ACC112 (cell line): Measurements from ENCODE around the gene KDM1A.

Source experiments
- H2AFZ ChIP-seq: fragments of 200-600 bp; sonication (generic); one replicate; pipeline ENCODE4 v1.6.0; 2017; ENCODE audit warnings: antibody characterized with exemption, low read length; ENCODE audit not compliant: unreplicated experiment
- H3K27ac ChIP-seq: fragments of 200-600 bp; sonication (generic); 2 replicates; pipeline ENCODE4 v1.5.1; 2014; ENCODE audit warnings: low read depth, mild to moderate bottlenecking, antibody characterized with exemption, low read length, moderate library complexity
- H3K27me3 ChIP-seq: fragments of 200-600 bp; sonication (generic); 2 replicates; pipeline ENCODE4 v1.6.1; 2014; ENCODE audit warnings: mild to moderate bottlenecking, antibody characterized with exemption, low read length, moderate library complexity, mixed read lengths; ENCODE audit not compliant: insufficient read depth
- H3K36me3 ChIP-seq: fragments of 200-600 bp; sonication (generic); 2 replicates; pipeline ENCODE4 v1.6.1; 2016; ENCODE audit warnings: mild to moderate bottlenecking, antibody characterized with exemption, low read length, moderate library complexity, mixed read lengths; ENCODE audit not compliant: insufficient read depth
- H3K4me1 ChIP-seq: fragments of 200-600 bp; sonication (generic); one replicate; pipeline ENCODE4 v1.6.1; 2016; ENCODE audit warnings: low read length, mixed read lengths; ENCODE audit not compliant: insufficient read depth, unreplicated experiment, control insufficient read depth
- H3K4me3 ChIP-seq: fragments of 200-600 bp; sonication (generic); 2 replicates; pipeline ENCODE4 v1.5.1; 2014; ENCODE audit warnings: mild to moderate bottlenecking, low read depth, low read length
- H3K79me2 ChIP-seq: fragments of 200-600 bp; sonication (generic); one replicate; pipeline ENCODE4 v1.6.0; 2016; ENCODE audit warnings: low read length; ENCODE audit not compliant: control insufficient read depth, unreplicated experiment, insufficient read depth

KDM1A gene

DNA sequence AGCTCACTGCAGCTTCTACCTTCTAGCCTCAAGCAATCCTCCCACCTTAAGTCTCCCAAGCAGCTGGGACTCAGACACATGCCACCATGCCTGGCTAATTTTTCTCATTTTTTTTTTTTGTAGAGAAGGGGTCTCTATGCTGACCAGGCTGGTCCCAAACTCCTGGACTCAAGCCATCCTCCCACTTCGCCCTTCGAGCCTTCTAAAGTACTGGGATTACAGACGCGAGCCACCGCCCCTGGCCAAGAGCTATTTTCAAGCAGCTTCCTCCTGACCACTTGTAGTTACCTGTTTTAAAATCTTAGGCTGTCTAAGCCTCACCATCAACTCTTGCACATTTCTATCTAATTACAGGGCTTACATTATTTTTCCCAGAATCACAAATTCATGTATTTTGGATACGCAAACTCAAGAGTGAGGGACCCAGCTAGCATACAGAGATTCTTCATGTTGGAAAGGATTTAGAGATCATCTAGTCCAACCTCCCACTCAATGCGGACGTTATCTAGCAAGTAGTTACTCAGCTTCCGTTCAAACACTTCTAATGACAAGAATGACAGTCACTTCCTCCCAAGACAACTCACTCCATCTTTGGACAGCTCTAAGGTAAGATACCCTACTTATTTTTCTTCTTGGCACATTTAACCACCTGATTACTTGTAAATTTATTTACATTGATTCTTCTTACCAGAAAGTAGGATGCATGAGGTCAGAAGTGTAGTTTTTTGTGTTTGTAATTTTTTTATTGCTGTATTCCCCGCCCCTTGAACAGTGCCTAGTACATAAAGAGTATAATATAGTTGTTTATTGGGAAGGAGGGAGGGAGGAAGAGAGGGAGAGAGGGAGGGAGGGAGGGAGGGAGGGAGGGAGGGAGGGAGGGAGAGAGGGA, 84.0 kb downstream of the KDM1A start:
- Histone ChIP-seq H3K4me3 (peak overlapping the region; percentile 13; the same call in 1 of the 2 replicates), H3K27me3 (no peaks in the 10 kb centered on the region), H3K79me2 (peaks cover 35% of the 10 kb centered on the region), H3K27ac (peak overlapping the region; percentile 92), H3K4me1 (peaks cover 57% of the 10 kb centered on the region), H2AFZ (no peak overlapping the region), H3K36me3 (peaks cover 3% of the 10 kb centered on the region; the same call in 1 of the 2 replicates)

DNA sequence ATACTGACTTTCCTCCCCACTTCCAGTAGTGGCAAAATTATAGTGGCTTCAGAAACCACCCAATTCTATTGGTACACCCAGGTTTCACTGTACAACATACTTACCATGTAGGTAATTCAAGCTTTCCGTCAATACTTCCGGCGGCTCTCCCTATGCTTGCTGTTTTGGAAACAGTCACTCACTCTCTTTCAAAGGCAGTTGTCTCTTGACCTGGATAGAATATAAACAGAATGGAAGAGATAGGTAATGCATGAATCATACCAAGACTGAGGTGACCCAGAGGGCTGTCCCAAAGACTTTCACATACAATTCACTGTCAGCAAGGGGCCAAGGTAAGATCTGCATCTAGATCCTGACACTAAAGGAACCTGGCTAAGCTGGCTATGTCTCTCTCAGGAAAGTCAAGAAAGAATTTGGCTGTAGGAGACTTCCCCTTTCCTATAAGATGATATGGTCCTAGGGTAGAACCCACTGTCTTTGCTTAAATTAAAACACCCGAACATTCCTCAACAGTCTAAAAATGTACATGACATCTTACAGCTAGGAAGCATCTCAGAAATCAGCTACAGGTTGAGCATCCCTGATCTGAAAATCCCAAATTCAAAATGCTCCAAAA, 89.8 kb downstream of the KDM1A start:
- no peak overlapping the region for H3K27ac ChIP-seq
- H3K4me3 ChIP-seq, result no peak overlapping the region
- peaks cover 7% of the 10 kb centered on the region; the same call in 1 of the 2 replicates for H3K36me3 ChIP-seq
- no peaks in the 10 kb centered on the region for H3K27me3 ChIP-seq
- peaks cover 55% of the 10 kb centered on the region for H3K79me2 ChIP-seq
- no peak overlapping the region for H2AFZ ChIP-seq
- H3K4me1 ChIP-seq, result peaks cover 29% of the 10 kb centered on the region

DNA sequence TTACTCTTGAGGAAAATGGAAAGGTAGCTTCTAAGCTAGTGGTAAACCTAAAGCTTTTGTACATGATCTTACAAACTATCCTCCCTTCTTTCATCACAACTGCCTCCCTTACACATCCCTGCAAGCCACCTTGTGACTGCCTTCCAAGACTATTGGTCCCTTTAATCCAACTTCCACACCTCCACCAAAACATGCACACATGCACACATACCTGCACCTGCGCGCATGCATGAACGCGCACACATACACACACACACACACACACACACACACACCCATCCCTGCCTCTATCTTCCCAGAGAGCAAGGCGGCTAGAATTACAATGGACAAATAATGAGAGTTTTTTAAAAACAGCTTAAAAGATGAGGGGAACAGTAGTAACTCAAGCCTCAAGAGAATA, 91.1 kb downstream of the KDM1A start:
- Histone ChIP-seq H3K27me3 (no peaks in the 10 kb centered on the region), H3K36me3 (0 out of 2 replicates have a peak, but pooled peaks cover 7% of the 10 kb centered on the region), H2AFZ (no peak overlapping the region), H3K4me1 (peaks cover 33% of the 10 kb centered on the region), H3K4me3 (no peak overlapping the region), H3K79me2 (peaks cover 67% of the 10 kb centered on the region), H3K27ac (no peak overlapping the region)

DNA sequence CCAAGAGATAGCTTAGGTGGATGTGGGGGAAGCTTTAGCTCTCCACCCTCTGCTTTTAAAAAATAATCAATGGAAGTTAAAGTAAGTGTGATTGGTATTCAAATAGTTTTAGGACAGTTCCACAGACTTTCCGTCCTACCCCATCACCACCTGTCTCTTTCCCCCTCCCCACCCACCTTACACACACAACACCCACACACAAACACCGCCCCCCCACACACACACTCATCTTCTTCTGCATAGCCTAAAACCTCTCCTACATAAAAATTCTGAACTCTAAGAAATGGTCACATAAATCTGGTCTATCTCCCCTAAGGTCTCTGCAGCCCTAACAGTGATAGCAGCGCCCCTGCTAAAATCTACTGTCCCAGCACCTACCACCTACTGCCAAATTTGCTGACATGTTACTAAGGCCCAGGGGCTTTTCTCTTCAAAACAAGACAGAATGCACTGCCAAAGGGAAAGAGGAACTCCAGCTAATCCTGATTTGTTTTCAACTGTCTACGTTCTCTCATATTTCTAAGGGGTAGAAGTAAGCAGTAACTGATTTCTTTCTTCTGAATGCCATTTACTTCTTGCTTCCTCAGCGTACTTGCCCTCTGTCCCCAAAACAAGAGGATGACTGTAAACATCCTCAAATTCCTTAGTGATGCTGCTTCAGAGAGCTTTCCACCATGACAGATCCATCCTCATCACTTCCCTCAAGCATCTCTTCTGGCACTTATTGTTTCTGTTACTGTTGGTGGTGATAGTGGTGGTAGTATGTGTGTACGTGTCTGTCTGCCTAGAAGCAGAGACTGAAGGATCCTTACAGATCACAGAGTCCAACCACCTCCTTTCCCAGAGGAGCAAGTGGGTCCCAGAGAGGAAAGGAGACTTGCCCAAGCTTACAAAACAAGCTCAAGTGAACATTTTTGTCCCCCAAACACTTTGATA, 92.6 kb downstream of the KDM1A start:
- Histone ChIP-seq H3K79me2 (peaks cover 72% of the 10 kb centered on the region), H3K27ac (no peak overlapping the region), H2AFZ (no peak overlapping the region), H3K4me1 (peaks cover 37% of the 10 kb centered on the region), H3K36me3 (0 out of 2 replicates have a peak, but pooled peaks cover 7% of the 10 kb centered on the region), H3K4me3 (no peak overlapping the region), H3K27me3 (no peaks in the 10 kb centered on the region)

DNA sequence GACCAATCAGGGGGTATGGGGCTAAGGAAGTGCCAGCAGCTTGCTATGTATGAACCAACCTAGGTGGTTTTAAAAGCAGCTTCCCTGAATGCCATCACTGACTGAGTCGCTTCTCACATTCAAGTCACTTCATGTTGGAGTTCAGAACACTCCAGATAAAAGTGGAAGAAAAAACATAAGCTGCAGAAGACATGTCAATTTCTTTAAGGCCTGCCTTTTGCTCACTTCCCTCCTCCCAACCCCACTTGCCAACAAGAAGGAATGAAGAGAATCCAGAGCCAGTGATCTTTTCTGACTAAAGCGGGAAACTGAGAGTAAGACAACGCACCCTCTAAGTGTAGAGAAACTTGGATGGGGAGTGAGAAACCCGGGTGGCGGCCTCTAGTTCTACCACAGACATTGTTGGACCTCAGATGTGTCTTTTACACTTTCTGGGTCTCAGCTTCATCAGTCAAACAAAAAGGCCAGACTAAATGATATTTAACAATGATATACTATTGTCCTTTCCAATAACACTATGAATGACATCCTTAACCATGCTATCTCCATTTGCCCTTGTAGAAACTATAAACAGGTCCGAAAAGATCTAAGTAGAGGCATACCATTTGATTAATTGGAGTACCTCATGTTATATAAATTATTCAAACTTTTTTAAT, 95.3 kb downstream of the KDM1A start:
- peaks cover 86% of the 10 kb centered on the region for H3K79me2 ChIP-seq
- no peak overlapping the region for H3K4me3 ChIP-seq
- H3K27ac ChIP-seq, result peak overlapping the region; percentile 11

DNA sequence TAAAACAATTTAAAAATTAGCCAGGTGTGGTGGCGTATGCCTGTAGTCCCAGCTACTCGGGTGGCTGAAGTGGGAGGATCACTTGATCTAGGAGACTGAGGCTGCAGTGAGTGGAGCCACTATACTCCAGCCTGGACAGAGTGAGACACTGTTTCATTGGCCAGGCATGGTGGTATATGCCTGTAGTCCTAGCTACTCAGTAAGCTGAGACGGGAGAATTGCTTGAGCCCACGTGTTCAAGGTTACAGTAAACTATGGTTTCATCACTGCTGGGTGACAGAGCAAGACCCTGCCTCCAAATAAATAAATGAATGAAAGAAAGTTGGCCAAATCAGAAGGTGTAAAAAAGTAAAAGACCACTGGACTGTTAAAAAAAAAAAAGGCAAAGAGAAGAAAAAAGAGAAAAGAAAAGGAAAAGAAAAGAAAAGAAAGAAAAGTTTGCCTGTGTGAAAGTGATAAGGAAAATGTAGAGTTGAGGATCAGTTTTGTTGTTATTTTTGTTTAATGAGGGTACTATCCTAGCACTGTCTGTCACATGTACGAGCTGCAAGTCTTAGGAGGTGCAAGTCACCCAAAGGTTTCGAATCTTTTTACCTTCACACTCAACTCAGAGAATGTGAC, 97.1 kb downstream of the KDM1A start:
- H3K27ac ChIP-seq, result no peak overlapping the region
- peaks cover 90% of the 10 kb centered on the region for H3K79me2 ChIP-seq
- no peaks in the 10 kb centered on the region for H3K36me3 ChIP-seq
- no peaks in the 10 kb centered on the region for H3K27me3 ChIP-seq
- no peak overlapping the region for H2AFZ ChIP-seq
- H3K4me1 ChIP-seq, result peaks cover 27% of the 10 kb centered on the region
- H3K4me3 ChIP-seq, result no peak overlapping the region

More for the DNA sequence above, 95.3 kb downstream of the KDM1A start:
- Histone ChIP-seq H3K27me3 (no peaks in the 10 kb centered on the region), H3K36me3 (no peaks in the 10 kb centered on the region), H3K4me1 (peaks cover 36% of the 10 kb centered on the region), H2AFZ (no peak overlapping the region)

DNA sequence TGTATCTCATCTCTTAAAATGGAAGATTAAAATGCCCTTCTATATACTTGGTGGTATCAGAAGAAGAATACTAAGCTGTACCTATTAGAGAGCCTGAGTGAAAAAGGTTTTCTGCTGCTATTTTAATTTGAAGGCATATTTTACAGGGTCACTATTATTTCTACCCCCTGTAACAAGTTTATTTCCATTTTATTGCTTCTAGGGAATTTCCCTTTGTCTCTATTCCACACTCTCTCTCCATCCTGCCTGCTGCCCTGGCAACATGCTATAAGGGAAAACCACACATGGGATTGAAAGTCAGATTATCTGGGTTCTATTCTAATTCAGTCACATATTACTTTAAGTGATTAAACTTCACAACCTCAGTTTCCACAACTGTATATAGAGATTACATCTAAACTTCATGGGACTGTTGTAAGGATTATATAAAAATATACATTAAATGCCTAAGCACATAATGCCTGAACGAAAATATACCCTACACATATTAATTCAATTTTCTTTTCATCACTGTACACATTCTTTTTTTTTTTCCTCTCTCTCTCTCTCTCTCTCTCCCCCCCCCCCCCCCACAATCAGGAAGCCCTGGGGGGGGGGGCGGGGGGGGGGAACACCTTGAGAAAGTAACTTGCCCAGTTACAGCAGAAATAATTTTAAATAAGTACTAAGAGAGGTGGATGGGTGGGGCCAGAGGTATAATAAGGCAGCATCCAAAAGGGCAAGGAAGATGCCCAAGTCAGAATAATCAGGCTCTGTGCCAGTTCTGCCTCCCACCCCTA, 97.8 kb downstream of the KDM1A start:
- H3K79me2 ChIP-seq, result peaks cover 88% of the 10 kb centered on the region
- no peak overlapping the region for H2AFZ ChIP-seq
- no peaks in the 10 kb centered on the region for H3K36me3 ChIP-seq
- peaks cover 27% of the 10 kb centered on the region for H3K4me1 ChIP-seq
- H3K4me3 ChIP-seq, result no peak overlapping the region
- no peaks in the 10 kb centered on the region for H3K27me3 ChIP-seq
- H3K27ac ChIP-seq, result no peak overlapping the region

DNA sequence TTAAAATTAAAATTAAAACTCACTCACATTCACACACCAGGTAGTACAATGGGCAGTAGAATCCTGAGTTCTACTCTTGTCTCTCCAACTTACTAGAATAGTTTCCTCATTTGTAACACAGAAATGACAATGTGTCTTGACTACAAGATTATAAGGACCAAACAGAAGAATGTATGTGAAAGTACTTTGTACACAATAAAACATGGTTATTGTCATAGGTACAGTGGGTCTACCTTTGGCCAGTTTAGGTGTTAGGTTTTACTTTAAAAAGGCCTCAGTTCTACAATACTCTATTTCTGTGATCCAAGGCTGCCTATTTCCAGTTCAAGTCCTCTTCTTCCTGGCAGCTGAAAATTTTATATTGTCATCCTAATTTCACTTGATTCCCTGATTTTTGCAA, 99.1 kb downstream of the KDM1A start:
- H3K4me1 ChIP-seq, result peaks cover 31% of the 10 kb centered on the region
- H2AFZ ChIP-seq, result no peak overlapping the region
- no peaks in the 10 kb centered on the region for H3K36me3 ChIP-seq
- H3K79me2 ChIP-seq, result peaks cover 86% of the 10 kb centered on the region
- no peaks in the 10 kb centered on the region for H3K27me3 ChIP-seq
- no peak overlapping the region for H3K27ac ChIP-seq
- no peak overlapping the region for H3K4me3 ChIP-seq

DNA sequence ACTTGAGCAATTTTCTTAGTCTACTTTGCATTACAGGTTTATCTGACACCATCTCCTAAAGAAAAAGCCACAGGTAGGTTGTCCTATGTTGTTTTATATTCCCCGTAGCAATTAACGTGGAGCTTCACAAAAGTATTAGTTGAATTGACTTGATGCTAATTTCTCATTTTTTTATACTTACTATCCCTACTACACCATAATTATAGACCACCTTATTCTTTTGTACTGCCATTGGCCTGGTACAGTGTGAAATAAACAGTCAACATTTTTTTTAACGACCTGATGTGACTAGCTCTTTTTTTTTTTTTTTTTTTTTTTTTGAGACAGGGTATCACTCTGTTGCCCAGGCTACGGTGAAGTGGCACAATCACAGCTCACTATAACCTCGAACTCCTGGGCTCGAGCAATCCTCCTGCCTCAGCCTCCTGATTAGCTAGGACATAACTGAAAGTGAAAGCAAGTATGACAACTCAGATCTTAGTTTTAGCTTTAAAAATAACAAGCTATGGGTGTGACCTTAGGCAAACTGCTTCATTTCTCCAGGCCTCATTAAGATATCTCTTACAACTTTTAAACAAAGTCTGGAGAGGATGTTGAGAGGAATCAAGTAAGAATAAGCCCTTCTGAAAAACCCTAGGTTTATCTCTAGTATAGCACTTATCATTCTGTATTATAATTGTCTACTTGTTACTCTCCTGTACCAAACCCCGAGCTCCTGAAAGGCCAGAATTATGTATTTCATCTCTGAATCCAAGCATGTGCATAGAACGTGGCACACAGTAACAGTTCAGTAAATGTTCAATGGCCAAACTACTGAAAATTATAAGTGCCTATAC, 99.9 kb downstream of the KDM1A start:
- no peak overlapping the region for H2AFZ ChIP-seq
- H3K27me3 ChIP-seq, result no peaks in the 10 kb centered on the region
- H3K79me2 ChIP-seq, result peaks cover 87% of the 10 kb centered on the region
- peak overlapping the region; percentile 49 for H3K27ac ChIP-seq
- no peaks in the 10 kb centered on the region for H3K36me3 ChIP-seq
- H3K4me3 ChIP-seq, result peak overlapping the region; percentile 66
- peaks cover 35% of the 10 kb centered on the region for H3K4me1 ChIP-seq
